GM18508 (cell line): Measurements from ENCODE around the gene INTS11.

Experiments used
- ATAC-seq: cut with Tn5 transposase; IDR thresholded peaks from one replicate; pipeline ENCODE4 v1.9.1; 2021; ENCODE audit warnings: moderate number of reproducible peaks; ENCODE audit not compliant: insufficient read depth, unreplicated experiment

INTS11 gene

GRCh38 chr1:1345860-1346500 is 21.5 kb upstream of the INTS11 start:
- no peak for ATAC-seq

GRCh38 chr1:1345384-1345783 is 20.9 kb upstream of the INTS11 start:
- ATAC-seq = no peak

DNA sequence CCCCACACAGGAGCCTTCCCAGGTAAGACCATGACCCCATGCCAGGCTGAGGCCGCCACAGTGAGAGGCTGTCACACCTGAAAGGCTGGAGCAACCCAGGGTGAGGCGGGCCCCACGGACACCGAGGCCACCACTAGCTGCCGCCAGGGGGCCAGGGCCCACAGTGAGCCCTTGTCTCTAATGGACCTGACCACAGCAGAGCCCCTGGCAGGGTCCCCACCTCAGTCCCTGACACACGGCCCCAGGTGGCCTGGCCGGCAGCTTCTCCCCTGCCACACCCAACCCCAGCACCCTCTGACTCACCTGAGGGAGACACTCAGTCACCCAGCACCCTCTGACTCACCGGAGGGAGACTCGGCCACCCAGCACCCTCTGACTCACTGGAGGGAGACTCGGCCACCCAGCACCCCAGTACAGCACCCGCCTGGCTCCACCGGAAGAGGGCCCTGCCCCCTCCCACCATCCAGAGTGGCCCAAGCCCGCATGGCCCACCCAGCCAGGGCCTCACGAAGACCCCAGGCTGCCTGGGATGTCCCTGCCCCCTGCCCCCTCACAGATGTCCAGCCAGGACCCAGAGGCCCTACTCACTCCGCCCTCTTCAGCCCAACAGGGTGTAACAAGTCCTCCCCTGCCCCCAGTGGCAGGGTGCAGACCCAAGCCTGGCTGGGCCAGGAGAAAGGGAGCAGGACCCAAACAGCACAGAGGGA is 20.3 kb upstream of the INTS11 start:
- no peak for ATAC-seq

GRCh38 chr1:1343811-1344421 is 19.5 kb upstream of the INTS11 start:
- no peak for ATAC-seq

DNA sequence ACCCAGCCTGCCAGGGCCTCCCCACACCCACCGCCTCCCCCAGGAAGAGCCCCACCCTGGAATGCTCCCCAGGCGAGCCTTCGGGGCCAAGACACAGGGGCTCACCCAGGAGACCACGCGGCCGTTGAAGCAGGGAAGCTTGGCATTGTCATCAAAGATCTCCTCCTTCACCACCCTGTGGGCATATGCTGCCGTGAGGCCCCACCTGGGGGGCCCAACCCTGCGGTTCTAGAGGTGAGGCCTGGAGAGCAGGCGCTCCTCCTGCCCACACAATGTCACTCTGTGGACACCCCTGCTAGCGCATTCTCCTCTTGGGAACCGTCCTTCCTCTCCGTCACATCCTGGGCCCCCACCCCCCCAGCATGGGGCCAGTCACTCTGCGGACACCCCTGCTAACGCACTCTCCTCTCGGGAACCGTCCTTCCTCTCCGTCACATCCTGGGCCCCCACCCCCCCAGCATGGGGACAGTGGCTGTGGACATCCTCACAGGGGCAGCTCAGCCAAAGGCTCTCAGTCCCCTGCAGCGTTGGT is 18.2 kb upstream of the INTS11 start:
- no peak for ATAC-seq

GRCh38 chr1:1342061-1342562 is 17.7 kb upstream of the INTS11 start:
- ATAC-seq = no peak

- no peak for ATAC-seq
Observed at GRCh38 chr1:1341549-1342021, 17.1 kb upstream of the INTS11 start.

DNA sequence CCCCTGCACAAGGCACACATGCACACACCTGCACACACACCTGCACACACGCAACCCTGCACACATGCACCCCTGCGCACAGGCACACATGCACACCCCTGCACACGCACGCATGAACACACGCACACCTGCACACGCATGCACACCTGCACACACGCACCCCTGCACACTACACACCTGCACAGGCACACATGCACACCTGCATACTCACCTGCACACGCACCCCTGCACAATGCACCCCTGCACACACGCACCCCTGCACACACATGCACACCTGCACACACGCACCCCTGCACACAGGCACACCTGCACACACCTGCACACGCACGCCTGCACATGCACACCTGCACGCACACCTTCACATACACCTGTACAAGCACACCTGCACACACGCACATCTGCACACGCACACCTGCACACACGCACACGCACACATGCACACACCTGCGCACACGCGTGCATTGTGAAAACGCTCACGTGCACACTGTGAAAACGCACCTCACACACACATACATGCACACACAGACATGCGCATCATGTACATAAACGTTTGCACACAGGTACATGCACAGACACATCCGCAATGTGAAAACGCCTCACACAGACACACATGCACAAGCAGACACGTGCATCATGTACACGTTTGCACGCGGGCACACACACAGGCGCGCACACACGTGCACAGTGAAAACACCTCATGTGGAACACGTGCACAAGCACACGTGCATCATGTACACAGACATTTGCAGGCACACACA is 16.5 kb upstream of the INTS11 start:
- ATAC-seq = no peak

DNA sequence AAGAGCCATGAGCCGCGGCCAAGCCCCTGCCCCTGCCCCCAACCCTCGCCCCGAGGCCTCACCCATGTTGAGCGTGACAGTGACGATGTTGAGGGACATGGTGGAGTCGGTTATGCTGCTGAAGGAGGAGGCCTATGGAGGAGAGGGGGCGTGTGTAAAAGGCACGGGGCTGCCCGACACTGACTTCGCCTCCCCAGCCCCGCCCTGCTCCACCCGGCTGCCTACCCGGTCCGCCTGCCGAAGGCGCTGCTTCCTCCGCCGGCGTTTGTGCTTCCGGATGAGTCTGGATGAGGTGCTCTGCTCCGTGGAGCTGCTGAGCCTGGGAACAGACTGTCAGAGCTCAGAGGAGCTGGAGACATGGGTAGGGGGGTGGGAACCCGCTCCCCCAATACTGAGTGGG is 15.7 kb upstream of the INTS11 start:
- ATAC-seq = no peak

DNA sequence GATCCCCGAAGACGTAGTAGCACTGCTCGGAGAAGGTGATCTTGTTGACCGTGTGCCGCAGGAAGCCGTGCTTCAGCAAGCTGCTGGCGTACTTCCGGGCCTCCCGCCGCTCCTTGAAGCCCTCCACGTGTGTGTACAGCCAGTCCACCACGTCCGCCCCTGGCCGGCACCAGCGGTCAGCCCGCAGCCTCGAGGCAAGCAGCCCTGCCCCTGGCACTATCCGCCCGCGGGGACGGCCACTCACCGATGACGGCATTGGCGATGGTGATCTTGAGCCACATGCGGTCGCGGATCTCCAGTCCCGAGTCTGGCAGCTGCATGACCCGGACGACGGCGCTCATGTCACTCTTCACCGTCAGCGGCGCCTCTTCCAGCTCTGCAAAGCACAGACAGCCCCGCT is 13.8 kb upstream of the INTS11 start:
- no peak for ATAC-seq

DNA sequence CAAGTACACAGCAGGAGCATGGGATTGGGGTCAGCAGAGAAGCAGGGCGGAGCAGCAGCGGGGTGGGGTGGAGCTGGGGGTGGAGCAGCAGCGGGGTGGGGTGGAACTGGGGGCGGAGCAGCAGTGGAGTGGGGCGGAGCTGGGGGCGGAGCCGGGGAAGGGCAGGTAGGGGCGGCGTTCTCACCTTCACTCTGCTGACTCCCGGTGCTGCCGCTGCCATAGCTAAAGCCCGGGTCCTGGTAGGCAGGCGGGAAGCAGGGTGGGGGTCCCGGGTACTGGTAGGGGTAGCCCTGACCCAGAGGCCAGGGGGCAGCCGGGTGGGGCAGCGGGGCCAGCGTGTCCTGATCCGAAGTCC is 13.3 kb upstream of the INTS11 start:
- no peak for ATAC-seq

DNA sequence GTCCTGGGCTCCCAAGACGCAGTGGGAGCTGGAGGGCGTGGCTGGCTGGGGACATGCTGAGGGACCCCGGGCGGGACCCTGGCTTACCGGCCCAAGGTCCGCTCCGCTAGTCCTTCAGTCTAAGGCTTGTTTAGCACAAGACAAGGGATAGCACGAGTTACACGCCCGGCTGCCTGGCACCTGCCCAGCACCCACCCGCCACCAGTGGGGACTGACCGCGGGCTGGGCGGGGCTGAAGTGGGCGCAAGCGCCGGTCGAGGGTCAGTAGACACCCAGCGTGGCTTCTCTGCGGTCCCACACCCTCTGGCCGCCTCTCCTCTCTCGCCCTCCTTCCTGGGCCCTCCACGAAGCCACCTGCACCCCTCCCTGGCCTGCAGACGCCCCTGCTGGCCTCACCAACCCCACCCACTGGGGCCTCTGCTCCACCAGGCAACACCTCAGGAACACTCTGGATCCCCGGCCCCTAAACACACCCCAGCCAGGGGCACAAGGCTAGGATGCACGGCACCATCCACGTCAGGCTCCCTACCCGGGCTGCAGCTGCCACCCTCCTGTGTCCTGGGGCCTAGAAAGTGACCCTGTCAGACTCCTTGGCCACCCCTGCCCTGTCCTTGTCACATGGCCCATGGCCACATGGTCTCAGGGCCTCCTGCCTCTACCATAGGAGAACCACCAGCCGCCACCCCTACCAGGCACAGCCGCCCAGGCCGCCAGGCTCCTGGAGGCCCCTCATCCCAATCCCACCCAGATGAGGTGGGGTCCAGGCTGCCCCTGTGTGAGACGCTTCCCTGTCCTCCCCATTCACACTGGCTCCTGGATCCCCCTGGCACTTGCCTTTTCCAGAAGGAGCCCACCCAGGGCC is 12.7 kb upstream of the INTS11 start:
- no peak for ATAC-seq

GRCh38 chr1:1336446-1336845 is 12.0 kb upstream of the INTS11 start:
- no peak for ATAC-seq

- no peak for ATAC-seq
Observed at GRCh38 chr1:1335792-1336248, 11.4 kb upstream of the INTS11 start.

GRCh38 chr1:1335283-1335682 is 10.8 kb upstream of the INTS11 start:
- ATAC-seq = no peak

DNA sequence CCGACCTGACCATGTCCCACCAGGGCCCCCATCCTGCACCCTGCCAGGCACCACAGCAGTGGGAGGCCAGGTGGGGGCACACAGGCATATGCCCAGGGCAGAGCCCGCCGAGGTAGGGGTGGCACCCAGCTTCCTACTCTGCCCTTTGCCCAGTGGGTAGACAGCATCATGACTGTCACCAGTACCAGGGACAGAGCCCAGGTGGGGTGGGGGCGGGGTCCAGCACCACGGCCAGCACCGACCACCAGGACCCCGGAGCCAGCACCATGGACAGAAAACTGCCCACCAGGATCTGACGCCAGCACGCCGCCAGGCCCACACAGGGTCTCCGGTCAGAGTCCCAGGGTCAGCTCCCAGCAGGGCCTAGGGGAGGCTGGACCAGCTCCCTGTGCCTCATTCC is 10.4 kb upstream of the INTS11 start:
- no peak for ATAC-seq

- no peak for ATAC-seq
Observed at GRCh38 chr1:1333551-1334241, 9.2 kb upstream of the INTS11 start.

DNA sequence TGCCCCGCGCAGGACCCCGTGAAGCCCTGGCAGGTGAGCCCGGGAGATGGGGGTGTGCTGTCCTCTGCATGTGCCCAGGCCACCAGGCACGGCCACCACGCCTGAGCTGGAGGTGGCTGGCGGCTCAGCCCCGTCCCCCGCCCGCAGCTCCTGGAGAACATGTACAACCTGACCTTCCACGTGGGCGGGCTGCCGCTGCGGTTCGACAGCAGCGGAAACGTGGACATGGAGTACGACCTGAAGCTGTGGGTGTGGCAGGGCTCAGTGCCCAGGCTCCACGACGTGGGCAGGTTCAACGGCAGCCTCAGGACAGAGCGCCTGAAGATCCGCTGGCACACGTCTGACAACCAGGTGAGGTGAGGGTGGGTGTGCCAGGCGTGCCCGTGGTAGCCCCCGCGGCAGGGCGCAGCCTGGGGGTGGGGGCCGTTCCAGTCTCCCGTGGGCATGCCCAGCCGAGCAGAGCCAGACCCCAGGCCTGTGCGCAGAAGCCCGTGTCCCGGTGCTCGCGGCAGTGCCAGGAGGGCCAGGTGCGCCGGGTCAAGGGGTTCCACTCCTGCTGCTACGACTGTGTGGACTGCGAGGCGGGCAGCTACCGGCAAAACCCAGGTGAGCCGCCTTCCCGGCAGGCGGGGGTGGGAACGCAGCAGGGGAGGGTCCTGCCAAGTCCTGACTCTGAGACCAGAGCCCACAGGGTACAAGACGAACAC is 8.5 kb upstream of the INTS11 start:
- no peak for ATAC-seq
